Neural cell (in vitro differentiated cells): ENCODE data around the gene NPC1. TPM values are rescaled to one million over a fixed set of nuclear protein-coding genes. Genes with fewer than 3 reads are reported as not detected.
"Not testable (repeated sequence)": the region's sequence is repeated elsewhere in the genome, so short reads cannot be mapped to it uniquely, and the experiment has no call there.

Source experiments
- H2AFZ ChIP-seq: fragments of 200-600, 300-800 bp; sonication (generic), shearing (Covaris generic); 2 replicates; pipeline ENCODE4 v1.6.0; 2014; ENCODE audit warnings: low read depth, mild to moderate bottlenecking, antibody characterized with exemption, low read length, moderate library complexity
- H3F3A ChIP-seq: fragments of 200-600 bp; shearing (Covaris generic); 2 replicates; pipeline ENCODE4 v1.6.1; 2016; ENCODE audit warnings: mild to moderate bottlenecking, moderate library complexity, mixed read lengths, antibody characterized with exemption, low read length; ENCODE audit not compliant: insufficient read depth, poor library complexity, severe bottlenecking
- H3K27ac ChIP-seq: fragments of 200-600, 300-800 bp; sonication (generic), shearing (Covaris generic); 2 replicates; pipeline ENCODE4 v1.5.1; 2014; ENCODE audit warnings: mild to moderate bottlenecking, low read length, moderate library complexity
- H3K27me3 ChIP-seq: fragments of 300-800, 200-600 bp; sonication (generic), shearing (Covaris generic); 2 replicates; pipeline ENCODE4 v1.6.0; 2014; ENCODE audit warnings: mild to moderate bottlenecking, low read depth, low read length, moderate library complexity; ENCODE audit not compliant: insufficient read depth
- H3K36me3 ChIP-seq: fragments of 300-800, 200-600 bp; sonication (generic), shearing (Covaris generic); 2 replicates; pipeline ENCODE4 v1.5.1; 2014; ENCODE audit warnings: mild to moderate bottlenecking, antibody characterized with exemption, low read length, moderate library complexity; ENCODE audit not compliant: insufficient read depth
- H3K4me2 ChIP-seq: fragments of 300-800, 200-600 bp; sonication (generic), shearing (Covaris generic); 2 replicates; pipeline ENCODE4 v1.6.0; 2014; ENCODE audit warnings: mild to moderate bottlenecking, low read length
- H3K4me3 ChIP-seq: fragments of 300-800, 200-600 bp; sonication (generic), shearing (Covaris generic); 2 replicates; pipeline ENCODE4 v1.5.1; 2014; ENCODE audit warnings: mild to moderate bottlenecking, low read length, moderate library complexity
- H3K79me2 ChIP-seq: fragments of 200-600 bp; shearing (Covaris generic); replicated peaks from 2 replicates; pipeline ENCODE4 v1.6.0; 2014; ENCODE audit warnings: mild to moderate bottlenecking, low read length, moderate library complexity; ENCODE audit not compliant: insufficient read depth
- H3K9ac ChIP-seq: fragments of 300-800, 200-600 bp; sonication (generic), shearing (Covaris generic); 2 replicates; pipeline ENCODE4 v1.6.1; 2016; ENCODE audit warnings: mild to moderate bottlenecking, low read length, mixed read lengths
- H3K9me2 ChIP-seq: fragments of 200-600 bp; shearing (Covaris generic); 2 replicates; pipeline ENCODE4 v1.6.1; 2016; ENCODE audit warnings: mild to moderate bottlenecking, low read length, mixed read lengths; ENCODE audit not compliant: insufficient read depth
- H3K9me3 ChIP-seq: fragments of 200-600, 300-800 bp; sonication (generic), shearing (Covaris generic); 2 replicates; pipeline ENCODE4 v1.6.1; 2016; ENCODE audit warnings: mild to moderate bottlenecking, mixed run types, low read length, moderate library complexity, mixed read lengths
- H4K20me1 ChIP-seq: fragments of 200-600 bp; shearing (Covaris generic); 2 replicates; pipeline ENCODE4 v1.6.1; 2016; ENCODE audit warnings: mild to moderate bottlenecking, mixed run types; ENCODE audit not compliant: insufficient read depth
- CTCF ChIP-seq: fragments of 450-650 bp; IDR thresholded peaks from 2 replicates; pipeline ENCODE4 v1.5.1; 2014; ENCODE audit warnings: antibody characterized with exemption, mild to moderate bottlenecking, moderate library complexity; ENCODE audit not compliant: poor library complexity, severe bottlenecking
- EP300 ChIP-seq: fragments of 450-650 bp; conservative IDR thresholded peaks from 2 replicates; pipeline ENCODE4 v1.6.1; 2014; ENCODE audit warnings: antibody characterized with exemption, mild to moderate bottlenecking, moderate library complexity; ENCODE audit not compliant: poor library complexity, severe bottlenecking
- EZH2 ChIP-seq: fragments of 200-600, 300-800 bp; shearing (Covaris generic), sonication (generic); IDR thresholded peaks from 2 replicates; pipeline ENCODE4 v1.6.1; 2014; ENCODE audit warnings: antibody characterized with exemption, low read length, borderline replicate concordance, mild to moderate bottlenecking; ENCODE audit not compliant: insufficient read depth, poor library complexity, severe bottlenecking
- MXI1 ChIP-seq: fragments of 450-650 bp; conservative IDR thresholded peaks from 2 replicates; pipeline ENCODE4 v1.6.1; 2014; ENCODE audit warnings: antibody characterized with exemption, mild to moderate bottlenecking; ENCODE audit not compliant: poor library complexity, severe bottlenecking
- POLR2AphosphoS5 ChIP-seq: IDR thresholded peaks from 2 replicates; pipeline ENCODE4 v1.6.1; 2012
- RAD21 ChIP-seq: fragments of 450-650 bp; conservative IDR thresholded peaks from 2 replicates; pipeline ENCODE4 v1.6.1; 2014; ENCODE audit warnings: antibody characterized with exemption, mild to moderate bottlenecking, moderate library complexity
- REST ChIP-seq: IDR thresholded peaks from 2 replicates; pipeline ENCODE4 v1.6.1; 2012; ENCODE audit warnings: borderline replicate concordance
- SMC3 ChIP-seq: fragments of 450-650 bp; conservative IDR thresholded peaks from 2 replicates; pipeline ENCODE4 v1.6.1; 2014; ENCODE audit warnings: antibody characterized with exemption, mild to moderate bottlenecking, moderate library complexity; ENCODE audit not compliant: poor library complexity
- TAF1 ChIP-seq: IDR thresholded peaks from 2 replicates; pipeline ENCODE4 v1.6.1; 2012; ENCODE audit warnings: low read depth
- polyA plus RNA-seq: library from polyadenylated mRNA; depleted of rRNA; stranded (reverse); fragments of >200 nt; gene quantifications from 2 replicates; pipeline ENCODE4 v1.2.3, GENCODE V29; 2014

The NPC1 gene
- polyA plus RNA-seq, 1 donor from 2014 or later: 20.9 TPM

GRCh38 chr18:23494992-23495391, 91.3 kb downstream of the NPC1 start:
- no peaks in the 10 kb centered on the region for H3K27me3 ChIP-seq
- no peaks in the 10 kb centered on the region for H3K9me3 ChIP-seq
- no peak overlapping the region for H3K27ac ChIP-seq
- H3K9me2 ChIP-seq: no peaks in the 10 kb centered on the region
- no peak overlapping the region for H3K9ac ChIP-seq
- no peaks in the 10 kb centered on the region for H3K79me2 ChIP-seq
- no peak overlapping the region for H3K4me3 ChIP-seq
- no peak overlapping the region for H2AFZ ChIP-seq
- H3K4me2 ChIP-seq: no peak overlapping the region
- H4K20me1 ChIP-seq: no peaks in the 10 kb centered on the region
- H3K36me3 ChIP-seq: no peaks in the 10 kb centered on the region
- no peaks in the 10 kb centered on the region for H3F3A ChIP-seq
- TF ChIP-seq EZH2: no peak
- no peak for TF ChIP-seq REST
- TF ChIP-seq POLR2AphosphoS5: no peak
- TF ChIP-seq SMC3: no peak
- TF ChIP-seq EP300: no peak
- TF ChIP-seq TAF1: no peak
- no peak for TF ChIP-seq CTCF
- TF ChIP-seq RAD21: no peak
- no peak for TF ChIP-seq MXI1

DNA sequence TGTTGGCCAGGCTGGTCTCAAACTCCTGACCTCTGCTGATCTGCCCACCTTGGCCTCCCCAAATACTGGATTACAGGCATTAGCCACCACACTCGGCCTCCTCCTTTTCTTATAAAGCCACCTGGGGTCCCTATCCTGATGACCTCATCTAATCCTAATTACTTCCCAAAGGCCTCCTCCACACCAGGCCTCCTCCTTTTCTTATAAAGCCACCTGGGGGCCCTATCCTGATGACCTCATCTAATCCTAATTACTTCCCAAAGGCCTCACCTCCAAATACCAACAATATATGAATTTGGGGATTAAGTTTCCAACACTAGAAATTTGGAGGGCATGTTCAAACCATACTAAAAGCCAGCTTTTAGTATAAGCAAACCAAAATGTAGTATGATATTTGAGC, 92.7 kb downstream of the NPC1 start:
- no peak overlapping the region for H2AFZ ChIP-seq
- H3F3A ChIP-seq: no peaks in the 10 kb centered on the region
- H3K36me3 ChIP-seq: no peaks in the 10 kb centered on the region
- H3K27ac ChIP-seq: no peak overlapping the region
- H3K9me3 ChIP-seq: no peaks in the 10 kb centered on the region
- H3K79me2 ChIP-seq: no peaks in the 10 kb centered on the region
- TF ChIP-seq TAF1: no peak
- TF ChIP-seq MXI1: no peak
- TF ChIP-seq EZH2: no peak
- no peak for TF ChIP-seq POLR2AphosphoS5
- TF ChIP-seq REST: no peak
- no peak for TF ChIP-seq RAD21
- no peak for TF ChIP-seq CTCF
- TF ChIP-seq EP300: no peak
- no peaks in the 10 kb centered on the region for H3K27me3 ChIP-seq
- no peak overlapping the region for H3K9ac ChIP-seq
- no peaks in the 10 kb centered on the region for H4K20me1 ChIP-seq
- no peaks in the 10 kb centered on the region for H3K9me2 ChIP-seq
- no peak overlapping the region for H3K4me3 ChIP-seq
- H3K4me2 ChIP-seq: no peak overlapping the region

GRCh38 chr18:23489586-23489985, 96.7 kb downstream of the NPC1 start:
- not testable (repeated sequence) for H3K9me2 ChIP-seq, H3K36me3 ChIP-seq, H2AFZ ChIP-seq, H3K4me3 ChIP-seq, H3K9me3 ChIP-seq, H3K4me2 ChIP-seq, H4K20me1 ChIP-seq, H3K9ac ChIP-seq, H3K79me2 ChIP-seq, H3K27me3 ChIP-seq, H3K27ac ChIP-seq, H3F3A ChIP-seq
